K562 (cell line): Measurements from ENCODE around the gene MICOS13. TPM values are rescaled to one million over a fixed set of nuclear protein-coding genes. Genes with fewer than 3 reads are reported as not detected.

Experiments used
- ARID1B ChIP-seq: fragments of 450-650 bp; IDR thresholded peaks from 2 replicates; pipeline ENCODE4 v1.6.1; 2016; ENCODE audit warnings: antibody characterized with exemption, mild to moderate bottlenecking, inconsistent platforms
- ATF1 ChIP-seq, 2 experiments: fragments of 450-650 bp in 1 of 2; IDR thresholded peaks; 2 replicates each; pipeline ENCODE4 v1.6.1; 2016; ENCODE audit warnings: missing compliant biosample characterization in 1 of 2, missing genetic modification characterization in 1 of 2
- BHLHE40 ChIP-seq: IDR thresholded peaks from 2 replicates; pipeline ENCODE4 v1.6.1; 2011; ENCODE audit warnings: low read length, improper control_type of control experiment
- CBFA2T2 ChIP-seq: fragments of 450-650 bp; conservative IDR thresholded peaks from 2 replicates; pipeline ENCODE4 v1.6.1; 2017; ENCODE audit warnings: mild to moderate bottlenecking
- CBX2 ChIP-seq: fragments of 200-600 bp; sonication (generic); IDR thresholded peaks from one replicate; pipeline ENCODE4 v1.6.1; 2012; ENCODE audit warnings: mild to moderate bottlenecking, low read length, inconsistent platforms; ENCODE audit not compliant: insufficient read depth, poor library complexity, severe bottlenecking
- CREM ChIP-seq: IDR thresholded peaks from 2 replicates; pipeline ENCODE4 v1.6.1; 2014; ENCODE audit warnings: antibody characterized with exemption, low read depth
- CTBP1 ChIP-seq: fragments of 450-650 bp; IDR thresholded peaks from 2 replicates; pipeline ENCODE4 v1.6.1; 2016; ENCODE audit warnings: borderline replicate concordance
- EHMT2 ChIP-seq: fragments of 450-650 bp; IDR thresholded peaks from 2 replicates; pipeline ENCODE4 v1.6.1; 2018; ENCODE audit warnings: antibody characterized with exemption
- ELF4 ChIP-seq: fragments of 450-650 bp; formaldehyde crosslinking; IDR thresholded peaks from 2 replicates; pipeline ENCODE4 v1.4.0; 2022; ENCODE audit warnings: missing genetic modification characterization
- HCFC1 ChIP-seq: IDR thresholded peaks from 2 replicates; pipeline ENCODE4 v1.6.1; 2012; ENCODE audit warnings: low read depth, low read length, improper control_type of control experiment
- HDGF ChIP-seq: fragments of 450-650 bp; IDR thresholded peaks from 2 replicates; pipeline ENCODE4 v1.6.1; 2016
- HLTF ChIP-seq: fragments of 450-650 bp; IDR thresholded peaks from 2 replicates; pipeline ENCODE4 v1.6.1; 2016
- HNRNPLL ChIP-seq: fragments of 200-400 bp; formaldehyde crosslinking; IDR thresholded peaks from 2 replicates; pipeline ENCODE4 v1.6.1; 2017; ENCODE audit warnings: low read length, low read depth, mild to moderate bottlenecking; ENCODE audit not compliant: poor library complexity, severe bottlenecking
- HOXB6 ChIP-seq: fragments of 250-450 bp; sonication (Bioruptor Pico); IDR thresholded peaks from 2 replicates; pipeline ENCODE4 v1.5.1; 2022; ENCODE audit warnings: mild to moderate bottlenecking, borderline replicate concordance
- IRF2 ChIP-seq: sonication (generic); formaldehyde crosslinking; IDR thresholded peaks from 2 replicates; pipeline ENCODE4 v1.8.1; 2022; ENCODE audit warnings: mild to moderate bottlenecking, missing genetic modification reagents
- NBN ChIP-seq: fragments of 450-650 bp; IDR thresholded peaks from 2 replicates; pipeline ENCODE4 v1.6.1; 2016; ENCODE audit warnings: low read depth, mild to moderate bottlenecking
- NFIC ChIP-seq: fragments of 450-650 bp; IDR thresholded peaks from 2 replicates; pipeline ENCODE4 v1.6.1; 2017; ENCODE audit warnings: mild to moderate bottlenecking, inconsistent platforms
- SMARCA5 ChIP-seq: fragments of 450-650 bp; IDR thresholded peaks from 2 replicates; pipeline ENCODE4 v1.6.1; 2016
- ZBTB43 ChIP-seq: sonication (generic); formaldehyde crosslinking; IDR thresholded peaks from 2 replicates; pipeline ENCODE4 v1.8.0; 2023; ENCODE audit warnings: mild to moderate bottlenecking, missing genetic modification reagents
- ZNF121 ChIP-seq: sonication (generic); formaldehyde crosslinking; conservative IDR thresholded peaks from 2 replicates; pipeline ENCODE4 v1.8.0; 2022; ENCODE audit warnings: missing genetic modification reagents
- ZNF584 ChIP-seq: fragments of 200-800 bp; sonication (Bioruptor generic); IDR thresholded peaks from 2 replicates; pipeline ENCODE4 v1.6.1; 2016; ENCODE audit warnings: low read depth, mild to moderate bottlenecking, missing genetic modification characterization, missing compliant biosample characterization
- polyA plus RNA-seq, 8 experiments: library from polyadenylated mRNA; depleted of rRNA in 4 of 8; stranded (reverse) in 5 of 8; unstranded in 3 of 8; fragments of >200 nt; fragmentation: Nextera tagmentation in 2 of 8; fragmentation: Illumina TruSeq in 1 of 8; extraction: Ambion mirVana in 2 of 8; extraction: Trizol in 1 of 8; gene quantifications; 2 replicates each; pipeline versions ENCODE4 v1.2.1 to v1.2.3, GENCODE V29; 2011 to 2014; ENCODE audit warnings: inconsistent platforms in 1 of 8, missing spikeins in 1 of 8
- total RNA-seq, 7 experiments: library from RNA; depleted of rRNA in 6 of 7; stranded (reverse); fragments of >200 nt in 6 of 7; fragmentation: Illumina TruSeq in 2 of 7; extraction: Trizol in 2 of 7; gene quantifications; 2 replicates each; pipeline versions ENCODE4 v1.2.1 to v1.2.3, GENCODE V29; 2011 to 2021; ENCODE audit warnings: low replicate concordance in 1 of 7
- TF ChIP-seq, protein P1 (sequence below): sonication (generic); formaldehyde crosslinking; IDR thresholded peaks from 2 replicates; pipeline ENCODE4 v1.8.0; 2022; ENCODE audit warnings: missing genetic modification reagents, mild to moderate bottlenecking, moderate library complexity, borderline replicate concordance
- TF ChIP-seq, protein P2 (sequence below): fragments of 450-650 bp; formaldehyde crosslinking; IDR thresholded peaks from 2 replicates; pipeline ENCODE4 v1.4.0; 2022; ENCODE audit warnings: mild to moderate bottlenecking, moderate library complexity
- TF ChIP-seq, protein P3 (sequence below), 2 experiments: IDR thresholded peaks in 1 of 2; conservative IDR thresholded peaks in 1 of 2; 2 replicates each; pipeline ENCODE4 v1.6.1; 2016; ENCODE audit warnings: low read depth in 2 of 2, mild to moderate bottlenecking in 1 of 2, missing compliant biosample characterization in 1 of 2, missing genetic modification characterization in 1 of 2, moderate library complexity in 1 of 2

Gene MICOS13
- total and polyA plus RNA-seq, 9 of the 15 experiments (the other 6 are each of a cell fraction or from before 2014, with no cell fraction given): 15.5 to 220 (median 49.4) TPM

- TF ChIP-seq, protein P1, sequence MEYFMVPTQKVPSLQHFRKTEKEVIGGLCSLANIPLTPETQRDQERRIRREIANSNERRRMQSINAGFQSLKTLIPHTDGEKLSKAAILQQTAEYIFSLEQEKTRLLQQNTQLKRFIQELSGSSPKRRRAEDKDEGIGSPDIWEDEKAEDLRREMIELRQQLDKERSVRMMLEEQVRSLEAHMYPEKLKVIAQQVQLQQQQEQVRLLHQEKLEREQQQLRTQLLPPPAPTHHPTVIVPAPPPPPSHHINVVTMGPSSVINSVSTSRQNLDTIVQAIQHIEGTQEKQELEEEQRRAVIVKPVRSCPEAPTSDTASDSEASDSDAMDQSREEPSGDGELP (CRISPR knock-in tag): no peak
- TF ChIP-seq, protein P2, sequence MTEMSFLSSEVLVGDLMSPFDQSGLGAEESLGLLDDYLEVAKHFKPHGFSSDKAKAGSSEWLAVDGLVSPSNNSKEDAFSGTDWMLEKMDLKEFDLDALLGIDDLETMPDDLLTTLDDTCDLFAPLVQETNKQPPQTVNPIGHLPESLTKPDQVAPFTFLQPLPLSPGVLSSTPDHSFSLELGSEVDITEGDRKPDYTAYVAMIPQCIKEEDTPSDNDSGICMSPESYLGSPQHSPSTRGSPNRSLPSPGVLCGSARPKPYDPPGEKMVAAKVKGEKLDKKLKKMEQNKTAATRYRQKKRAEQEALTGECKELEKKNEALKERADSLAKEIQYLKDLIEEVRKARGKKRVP (CRISPR knock-in tag): no peak
- peak; percentile 59; the same call in 1 of the 2 replicates for TF ChIP-seq CTBP1
- no peak for TF ChIP-seq CREM
- TF ChIP-seq IRF2 (CRISPR knock-in tag): 0 out of 2 replicates have a peak, but pooled peaks have one; percentile 14
- TF ChIP-seq BHLHE40: no peak
- TF ChIP-seq HDGF: 0 out of 2 replicates have a peak, but pooled peaks have one; percentile 67
- TF ChIP-seq, protein P3, sequence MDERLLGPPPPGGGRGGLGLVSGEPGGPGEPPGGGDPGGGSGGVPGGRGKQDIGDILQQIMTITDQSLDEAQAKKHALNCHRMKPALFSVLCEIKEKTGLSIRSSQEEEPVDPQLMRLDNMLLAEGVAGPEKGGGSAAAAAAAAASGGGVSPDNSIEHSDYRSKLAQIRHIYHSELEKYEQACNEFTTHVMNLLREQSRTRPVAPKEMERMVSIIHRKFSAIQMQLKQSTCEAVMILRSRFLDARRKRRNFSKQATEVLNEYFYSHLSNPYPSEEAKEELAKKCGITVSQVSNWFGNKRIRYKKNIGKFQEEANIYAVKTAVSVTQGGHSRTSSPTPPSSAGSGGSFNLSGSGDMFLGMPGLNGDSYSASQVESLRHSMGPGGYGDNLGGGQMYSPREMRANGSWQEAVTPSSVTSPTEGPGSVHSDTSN (CRISPR knock-in tag; IDR thresholded peaks at IDR 0.05; ENCODE audit: low read depth): no peak
- TF ChIP-seq, protein P3 (tag; conservative IDR thresholded peaks at IDR 0.05; ENCODE audit: low read depth): 0 out of 2 replicates have a peak, but pooled peaks have one; percentile 10
- no peak for TF ChIP-seq NBN
- no peak for TF ChIP-seq ZNF584 (CRISPR knock-in tag)
- TF ChIP-seq HLTF: peak; percentile 71
- TF ChIP-seq ATF1 (CRISPR knock-in tag; IDR thresholded peaks at IDR 0.05): no peak
- TF ChIP-seq ATF1 (tag; IDR thresholded peaks at IDR 0.05): no peak
- no peak for TF ChIP-seq ZNF121
- TF ChIP-seq ELF4 (CRISPR knock-in tag): peak; percentile 84; the same call in 1 of the 2 replicates
- no peak for TF ChIP-seq ZBTB43 (CRISPR knock-in tag)
- TF ChIP-seq CBX2: no peak
- peak; percentile 8; the same call in 1 of the 2 replicates for TF ChIP-seq NFIC
- no peak for TF ChIP-seq CBFA2T2
- TF ChIP-seq HCFC1: no peak
- peak; percentile 82 for TF ChIP-seq EHMT2
- no peak for TF ChIP-seq HOXB6 (CRISPR knock-in tag)
- TF ChIP-seq SMARCA5: 0 out of 2 replicates have a peak, but pooled peaks have one; percentile 25
- no peak for TF ChIP-seq HNRNPLL
- peak; percentile 26; the same call in 1 of the 2 replicates for TF ChIP-seq ARID1B
Measured at GRCh38 chr19:5681391-5682106, 1.2 kb upstream of the MICOS13 start (continued).
